RKO (cell line): ENCODE results near the gene CNTNAP4.

Experiments
- DNase-seq: peaks from one replicate; pipeline ENCODE4 v3.0.0-alpha.2; 2016; ENCODE audit warnings: low spot score

CNTNAP4 gene

DNA sequence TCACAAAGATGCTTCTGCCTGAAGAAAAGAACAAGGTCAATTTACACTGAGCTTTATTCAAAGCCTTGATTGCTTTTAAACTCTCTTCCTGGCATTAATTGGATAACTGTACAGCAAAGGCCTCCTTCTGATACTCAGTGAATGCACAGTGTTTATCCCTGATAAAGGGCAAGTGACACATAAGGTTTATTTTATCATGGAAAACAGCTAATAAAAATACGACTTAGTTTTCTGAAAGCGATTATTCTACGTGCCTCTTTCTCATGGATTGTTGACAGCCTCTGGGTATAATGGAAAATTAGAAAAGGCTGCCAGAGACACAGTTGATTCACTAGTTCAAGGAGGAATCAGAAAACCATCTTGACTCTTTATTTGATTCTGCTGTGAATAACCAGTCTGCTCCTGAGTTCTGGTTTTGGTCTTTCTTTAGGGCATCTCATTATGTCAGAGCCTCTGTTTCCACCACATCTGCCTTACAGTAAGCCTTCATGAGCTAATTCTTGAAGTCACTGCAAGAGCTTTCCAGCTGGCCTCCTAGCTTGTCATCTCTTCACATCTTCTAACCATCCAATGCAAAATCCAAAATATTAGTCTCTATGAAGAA, 212.9 kb downstream of the CNTNAP4 start:
- DNase-seq, result no peak

DNA sequence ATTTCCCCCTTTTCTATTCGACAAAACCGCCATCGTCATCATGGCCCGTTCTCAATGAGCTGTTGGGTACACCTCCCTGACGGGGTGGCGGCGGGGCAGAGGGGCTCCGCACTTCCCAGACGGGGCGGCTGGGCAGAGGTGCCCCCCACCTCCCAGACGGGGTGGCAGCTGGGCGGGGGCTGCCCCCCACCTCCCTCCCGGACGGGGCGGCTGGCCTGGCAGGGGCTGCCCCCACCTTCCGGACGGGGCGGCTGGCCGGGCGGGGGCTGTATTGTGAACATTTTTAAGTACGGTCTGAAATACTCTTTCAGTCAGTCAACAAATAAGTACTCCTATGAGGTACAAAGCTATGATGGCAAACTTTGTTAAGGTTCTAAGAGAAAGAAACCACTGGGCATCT, 222.8 kb downstream of the CNTNAP4 start:
- DNase-seq, result no peak

DNA sequence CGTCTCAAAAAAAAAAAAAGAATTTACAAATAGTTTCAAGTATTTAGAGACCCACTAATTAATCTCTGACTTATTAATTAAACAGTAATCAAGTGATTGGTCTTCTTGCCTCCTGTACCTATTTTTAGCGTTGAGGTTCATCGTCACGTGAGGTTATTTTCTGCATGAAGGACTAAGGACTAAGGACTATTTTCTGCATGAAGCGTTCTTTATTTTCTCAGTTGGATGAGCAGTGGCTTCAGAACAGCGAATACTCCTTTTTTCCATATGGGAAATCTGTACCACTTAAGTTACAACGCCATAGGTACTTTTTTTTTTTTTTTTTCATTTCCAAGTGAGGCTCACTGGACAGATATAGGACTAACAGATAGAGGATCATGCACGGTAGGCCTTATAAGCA, 224.9 kb downstream of the CNTNAP4 start:
- DNase-seq, result no peak

DNA sequence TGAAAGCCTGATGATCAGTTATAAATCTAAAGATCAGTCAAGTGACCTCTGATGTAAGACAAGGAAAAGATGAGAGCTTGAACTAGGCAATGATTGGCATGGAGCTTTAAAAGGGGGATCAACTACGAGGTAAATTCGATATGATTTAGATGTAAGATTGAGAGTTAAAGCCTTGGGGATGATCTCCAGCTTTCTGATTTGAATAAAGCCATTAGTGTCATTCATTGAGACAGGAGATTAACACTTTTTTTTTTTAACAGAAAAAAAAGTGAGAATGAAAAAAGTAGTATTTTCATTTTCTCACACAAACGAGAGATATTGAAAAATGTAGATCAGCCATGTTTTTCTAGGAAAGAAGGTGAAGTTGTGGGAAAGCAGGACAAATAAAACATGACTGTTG, 225.4 kb downstream of the CNTNAP4 start:
- DNase-seq, result no peak

DNA sequence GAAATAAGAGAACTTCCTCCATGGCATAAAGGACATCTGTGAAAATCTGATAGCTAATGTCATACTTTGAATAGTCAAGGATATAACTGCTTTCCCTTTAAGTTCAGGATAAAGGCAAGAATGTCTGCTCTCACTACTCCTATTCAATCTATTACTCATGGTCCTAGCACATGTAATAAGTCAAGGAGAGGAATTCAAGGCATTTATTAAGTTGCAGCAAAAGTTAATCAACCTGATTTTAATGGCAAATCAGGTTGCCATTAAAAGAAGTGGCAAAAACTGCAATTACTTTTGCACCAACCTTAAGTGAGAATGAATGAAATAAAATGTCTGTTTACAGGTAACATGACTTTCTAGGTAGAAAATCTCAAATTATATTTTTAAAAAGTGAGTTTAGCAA, 225.9 kb downstream of the CNTNAP4 start:
- no peak for DNase-seq

DNA sequence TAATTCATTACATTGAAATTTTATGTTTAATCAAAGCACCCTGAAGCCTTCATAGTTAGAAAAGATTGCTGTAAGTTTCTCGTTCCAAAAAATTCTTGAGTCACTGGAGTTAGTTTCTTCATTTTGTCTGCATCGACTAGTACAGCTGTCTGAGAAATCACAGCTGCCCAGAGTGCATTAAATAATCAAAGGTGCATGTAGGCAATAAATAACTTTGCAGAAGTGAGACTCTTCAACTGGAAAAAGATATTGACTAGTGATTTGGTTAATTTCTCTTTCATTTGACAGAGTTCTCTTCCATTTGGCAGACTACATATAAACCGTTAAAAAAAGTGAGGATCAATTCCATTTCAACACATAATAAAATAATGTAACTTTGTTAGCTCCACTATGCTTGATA, 234.0 kb downstream of the CNTNAP4 start:
- DNase-seq, result no peak

DNA sequence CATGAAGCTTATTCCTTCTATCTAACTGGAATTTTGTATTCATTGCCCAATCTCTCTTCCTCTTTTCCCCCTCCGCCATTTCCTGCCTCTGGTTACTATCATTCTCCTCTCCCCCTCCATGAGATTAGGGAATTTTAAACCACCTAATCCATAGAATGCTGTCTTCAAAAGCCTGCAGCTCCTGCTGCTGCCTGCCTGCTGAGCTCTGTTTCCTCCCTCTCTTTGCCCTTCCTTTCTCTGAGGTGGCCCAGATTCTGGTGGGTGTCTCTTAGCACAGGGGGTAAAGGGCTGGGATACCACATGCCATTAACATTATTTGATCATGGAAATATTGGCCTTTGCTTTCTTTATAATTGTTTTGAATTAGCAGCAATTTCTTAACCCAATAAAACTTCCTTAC, 241.6 kb downstream of the CNTNAP4 start:
- DNase-seq, result no peak

DNA sequence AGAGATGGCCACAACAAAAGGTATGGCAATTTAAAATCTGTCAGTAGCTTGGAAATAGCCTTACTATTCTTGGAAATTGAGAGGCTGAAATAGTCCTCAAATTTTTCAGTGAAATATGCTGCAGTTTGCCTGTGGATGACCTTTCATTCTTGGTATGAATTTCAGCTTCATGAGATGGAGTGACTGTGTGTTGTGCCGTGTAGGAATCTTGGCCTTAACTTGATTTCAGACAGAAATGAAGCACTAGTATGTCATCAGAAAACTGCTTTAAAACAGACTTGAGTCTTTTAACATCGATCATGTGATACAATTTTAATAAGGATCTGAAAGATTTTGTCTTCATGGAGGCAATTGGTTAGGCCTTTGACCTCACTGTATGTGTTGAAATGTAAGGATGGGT, 247.2 kb downstream of the CNTNAP4 start:
- DNase-seq, result no peak

DNA sequence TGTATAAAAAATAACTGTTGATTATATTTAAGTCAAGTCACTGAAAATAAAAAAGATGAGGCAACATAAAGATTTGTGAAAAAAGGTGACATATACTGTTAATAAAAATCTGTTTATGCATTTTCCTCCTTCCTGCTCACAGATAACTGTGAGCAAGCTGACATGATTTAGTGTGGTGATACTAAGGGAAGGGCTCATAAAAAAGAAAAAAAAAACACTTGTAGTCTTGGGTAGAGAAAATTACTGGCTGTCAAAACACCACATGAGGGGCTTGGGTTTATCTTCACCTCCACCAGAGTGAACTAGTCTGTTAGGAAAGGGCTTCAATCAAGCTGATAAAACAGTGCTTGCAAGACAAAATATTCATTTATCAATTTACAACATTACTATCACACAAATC, 247.6 kb downstream of the CNTNAP4 start:
- DNase-seq, result no peak

DNA sequence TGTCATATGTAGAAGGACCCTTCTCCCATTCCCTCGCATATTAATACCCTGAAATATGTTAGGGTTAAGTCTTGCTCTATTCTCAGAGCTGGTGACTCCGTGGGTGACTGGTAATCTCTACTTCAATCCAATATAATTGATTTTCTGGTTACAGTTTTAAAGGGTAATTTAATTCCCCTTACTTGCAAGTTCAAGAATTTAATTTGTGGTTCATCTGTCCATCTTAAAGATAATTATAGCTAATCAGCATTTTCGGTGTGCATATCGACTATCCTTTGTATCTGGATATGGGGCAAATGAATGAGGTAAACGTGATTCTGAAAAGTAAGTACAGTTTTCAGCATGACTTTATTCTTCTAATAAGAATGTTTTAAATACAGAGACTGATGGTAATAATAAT, 250.0 kb downstream of the CNTNAP4 start:
- no peak for DNase-seq

DNA sequence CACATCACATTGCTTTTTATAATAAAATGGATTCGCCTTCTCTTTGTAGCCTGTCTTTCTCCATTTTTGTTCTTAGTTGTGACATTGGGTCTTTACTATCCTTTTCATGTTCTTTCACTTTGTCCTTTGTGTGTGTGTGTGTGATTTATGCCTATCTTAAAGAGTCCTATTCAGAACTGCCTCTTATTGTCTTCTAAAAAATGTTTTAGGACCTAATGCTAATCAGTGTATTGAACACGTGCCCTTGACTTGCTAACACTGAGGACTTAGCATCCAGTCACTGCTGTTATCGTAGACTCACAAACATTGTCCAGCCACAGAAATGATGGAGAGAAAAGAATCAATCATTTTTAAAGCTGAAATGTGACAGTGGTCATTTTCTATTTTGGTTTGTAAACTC, 251.9 kb downstream of the CNTNAP4 start:
- DNase-seq, result no peak

DNA sequence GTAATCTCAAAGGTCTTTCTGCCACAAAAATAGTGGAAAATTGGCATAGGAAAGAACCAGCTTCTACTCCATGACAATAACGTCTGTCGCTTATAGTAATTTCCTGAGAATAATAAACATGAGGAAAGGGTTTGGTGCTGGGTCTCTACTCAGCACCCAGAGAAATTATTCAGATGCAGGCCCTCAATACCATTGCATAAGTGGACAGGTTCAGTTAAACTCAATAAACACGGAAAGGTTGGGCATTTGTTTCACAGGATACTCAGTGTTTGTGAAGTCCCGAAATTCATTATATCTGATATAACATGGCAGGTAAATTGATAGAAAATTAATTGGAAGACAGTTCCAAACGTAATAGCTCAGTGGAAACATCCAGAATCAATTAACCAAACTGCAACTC, 254.0 kb downstream of the CNTNAP4 start:
- no peak for DNase-seq

DNA sequence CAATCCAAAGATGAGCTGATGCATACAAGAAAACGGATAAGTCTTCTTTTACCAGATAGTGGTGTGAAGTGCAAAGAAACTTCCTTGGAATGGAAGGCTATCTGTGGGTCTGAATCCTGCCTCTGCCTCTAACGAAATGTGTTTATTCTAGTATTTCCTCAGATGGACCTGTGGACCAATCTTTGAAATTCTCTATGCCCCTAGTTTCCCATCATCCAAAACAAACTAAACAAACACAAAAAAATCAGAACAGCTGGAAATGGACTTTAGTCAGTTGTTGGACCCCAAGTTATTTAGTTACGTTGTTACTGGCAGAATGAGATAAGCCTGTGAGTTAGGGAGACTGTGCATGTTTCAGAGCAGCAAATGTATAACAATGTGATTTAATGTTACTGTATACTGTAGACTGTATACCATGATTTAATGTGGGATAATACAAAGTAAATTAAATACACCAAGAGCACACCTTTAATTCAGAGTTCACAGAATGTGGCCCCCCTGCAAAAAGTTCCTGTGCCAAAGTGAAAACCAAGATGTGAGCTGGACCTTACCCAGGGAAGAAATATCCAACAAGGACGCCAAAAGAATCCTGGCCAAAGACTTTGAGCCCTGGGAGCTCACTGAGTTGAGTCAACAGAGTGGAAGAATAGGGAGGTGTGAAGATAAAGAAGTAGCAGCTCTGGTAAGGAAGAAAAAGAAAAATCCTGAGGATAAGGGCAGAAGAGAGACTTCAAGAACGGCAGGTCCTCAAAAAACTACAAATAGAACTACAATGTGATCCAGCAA, 255.2 kb downstream of the CNTNAP4 start:
- DNase-seq, result no peak

DNA sequence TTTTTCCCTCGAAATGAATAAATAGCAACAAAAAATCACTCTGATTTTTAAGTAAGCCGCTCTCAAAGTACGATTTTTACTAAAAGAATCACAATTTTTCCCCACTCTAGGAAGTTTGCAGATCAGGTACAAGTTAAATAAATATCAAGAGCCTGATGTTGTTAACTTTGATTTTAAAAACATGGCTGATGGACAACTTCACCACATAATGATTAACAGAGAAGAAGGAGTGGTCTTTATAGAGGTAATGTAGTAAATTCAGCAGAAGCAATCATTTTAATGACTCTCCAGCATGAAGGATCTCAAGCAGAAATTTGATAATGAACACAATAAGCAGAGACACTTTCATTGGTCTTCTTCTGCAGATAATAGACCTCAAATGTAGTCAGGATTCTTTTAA, 262.4 kb downstream of the CNTNAP4 start:
- no peak for DNase-seq

DNA sequence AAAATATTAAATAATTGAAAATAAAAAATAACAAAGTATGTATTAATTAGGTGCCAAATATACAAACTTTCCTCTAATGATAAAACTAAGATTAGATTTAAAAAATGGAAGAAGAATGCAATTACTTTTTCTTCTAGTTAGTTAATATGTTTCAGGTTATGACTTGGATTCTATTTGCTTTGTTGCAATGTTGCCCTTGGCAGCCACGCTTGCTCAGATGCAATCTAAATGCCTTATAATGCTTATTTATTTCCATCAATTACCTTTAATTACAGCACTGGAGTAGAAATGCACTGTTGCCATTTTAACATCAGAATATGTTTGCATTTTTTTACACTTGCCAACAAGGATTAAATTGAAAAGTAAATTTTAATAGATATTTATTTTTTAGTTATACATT, 263.9 kb downstream of the CNTNAP4 start:
- DNase-seq, result no peak

DNA sequence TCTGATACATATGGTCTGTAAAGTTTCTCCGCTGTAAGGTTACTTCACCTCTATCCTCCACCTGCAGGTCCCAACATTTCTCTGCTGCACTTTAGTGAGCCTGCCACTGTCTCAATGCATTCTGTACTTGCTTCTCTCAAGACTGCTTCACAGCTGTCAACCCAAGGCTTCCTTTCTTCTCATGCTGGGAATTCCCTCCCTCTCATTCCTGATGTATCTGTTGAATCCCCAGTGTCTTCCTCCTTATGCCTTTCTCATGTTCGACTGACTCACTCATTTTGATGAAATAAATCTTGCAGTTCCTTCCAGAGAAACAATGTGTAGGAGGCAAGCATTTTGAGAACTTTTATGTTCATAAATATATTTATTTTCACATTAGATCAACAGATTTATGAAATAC, 288.3 kb downstream of the CNTNAP4 start:
- no peak for DNase-seq

DNA sequence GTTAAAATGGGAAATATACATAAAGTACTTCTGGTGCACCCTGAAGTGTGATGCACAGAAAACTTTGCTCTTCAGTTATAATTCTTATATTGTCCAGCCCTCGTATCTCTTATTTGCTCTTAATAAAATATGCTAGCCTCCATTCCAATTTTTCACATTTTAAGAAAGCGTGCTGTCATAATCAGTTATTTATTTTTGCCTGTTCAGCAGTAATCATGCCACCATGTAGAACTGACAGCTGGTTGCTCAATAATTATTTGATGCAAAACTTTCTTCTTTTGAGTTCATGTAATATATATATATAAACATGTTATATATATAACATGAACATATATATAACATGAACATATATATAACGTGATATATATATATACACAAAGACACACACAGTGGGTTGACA, 294.6 kb downstream of the CNTNAP4 start:
- no peak for DNase-seq

DNA sequence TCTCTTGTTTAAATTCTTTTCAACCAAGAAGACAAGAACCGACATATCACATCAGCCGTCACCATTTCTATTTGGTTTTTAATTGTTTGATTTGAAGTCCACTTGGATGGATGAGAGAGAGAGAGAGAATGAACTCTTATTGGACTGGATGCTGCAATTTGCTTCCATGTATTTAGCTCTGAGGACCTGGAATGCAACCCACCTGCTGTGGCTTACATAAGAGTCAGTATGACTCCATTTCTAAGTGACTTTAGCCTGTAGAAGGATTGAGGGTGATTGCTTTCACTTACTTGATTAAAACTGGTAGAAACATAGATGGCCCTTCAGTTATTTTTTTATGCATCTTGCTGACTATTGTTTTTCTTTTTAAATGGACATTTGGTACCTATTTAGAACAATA, 296.1 kb downstream of the CNTNAP4 start:
- no peak for DNase-seq

DNA sequence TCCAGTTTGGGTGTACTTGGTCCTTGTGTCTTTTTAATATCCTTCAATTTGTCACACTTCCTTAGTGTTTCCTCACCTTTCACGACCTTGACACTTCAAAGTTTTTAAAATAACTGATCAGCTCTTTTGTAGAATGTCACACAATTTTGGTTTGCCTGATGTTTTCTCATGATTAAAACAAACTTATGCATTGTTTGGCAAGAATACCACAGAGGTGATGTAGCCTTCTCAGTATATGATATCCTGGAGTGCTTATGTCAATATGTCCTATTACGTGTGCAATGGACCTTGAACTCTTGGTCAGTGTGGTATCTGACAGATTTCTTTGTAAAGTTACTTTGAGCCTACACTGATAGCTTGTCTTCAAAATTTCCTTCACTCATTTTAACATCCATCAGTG, 297.4 kb downstream of the CNTNAP4 start:
- DNase-seq, result no peak

DNA sequence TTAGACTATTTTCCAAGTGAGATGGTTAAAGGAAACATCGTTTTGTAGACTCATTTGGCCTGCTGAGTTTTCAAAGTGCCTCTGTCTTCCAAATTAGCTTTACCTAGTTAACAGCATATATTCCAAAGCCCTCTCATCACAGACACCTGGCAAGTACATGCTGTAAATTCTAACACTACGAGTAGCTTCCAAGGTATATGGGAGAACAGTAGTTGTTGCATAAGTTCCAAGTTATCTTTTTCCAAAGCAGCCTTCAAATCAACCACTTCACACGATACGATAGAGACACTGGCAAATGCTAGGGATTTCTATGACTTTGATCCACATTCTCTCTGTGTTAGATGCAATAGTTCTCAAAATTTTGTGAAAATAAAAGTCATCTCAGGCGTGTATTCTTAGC, 299.3 kb downstream of the CNTNAP4 start:
- DNase-seq, result no peak

DNA sequence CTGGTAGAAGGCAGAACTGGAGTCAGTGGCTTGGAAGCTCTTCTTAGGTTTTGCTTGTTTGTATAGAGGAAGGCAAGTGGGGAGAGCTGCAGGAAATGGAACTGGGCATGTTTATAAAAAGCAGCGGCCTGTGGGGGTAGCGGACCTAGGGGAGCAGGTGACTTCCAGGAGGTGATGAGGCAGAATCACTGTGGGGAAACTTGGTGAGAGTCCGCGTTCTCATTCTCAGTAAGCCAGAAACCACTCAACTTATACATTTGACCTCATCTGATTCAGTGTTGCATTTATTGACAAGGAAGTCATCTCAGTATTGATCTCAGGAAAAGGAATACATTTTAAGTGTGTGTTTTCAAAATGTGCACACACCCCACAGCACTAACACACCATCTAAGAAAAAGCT, 299.8 kb downstream of the CNTNAP4 start:
- DNase-seq, result no peak

DNA sequence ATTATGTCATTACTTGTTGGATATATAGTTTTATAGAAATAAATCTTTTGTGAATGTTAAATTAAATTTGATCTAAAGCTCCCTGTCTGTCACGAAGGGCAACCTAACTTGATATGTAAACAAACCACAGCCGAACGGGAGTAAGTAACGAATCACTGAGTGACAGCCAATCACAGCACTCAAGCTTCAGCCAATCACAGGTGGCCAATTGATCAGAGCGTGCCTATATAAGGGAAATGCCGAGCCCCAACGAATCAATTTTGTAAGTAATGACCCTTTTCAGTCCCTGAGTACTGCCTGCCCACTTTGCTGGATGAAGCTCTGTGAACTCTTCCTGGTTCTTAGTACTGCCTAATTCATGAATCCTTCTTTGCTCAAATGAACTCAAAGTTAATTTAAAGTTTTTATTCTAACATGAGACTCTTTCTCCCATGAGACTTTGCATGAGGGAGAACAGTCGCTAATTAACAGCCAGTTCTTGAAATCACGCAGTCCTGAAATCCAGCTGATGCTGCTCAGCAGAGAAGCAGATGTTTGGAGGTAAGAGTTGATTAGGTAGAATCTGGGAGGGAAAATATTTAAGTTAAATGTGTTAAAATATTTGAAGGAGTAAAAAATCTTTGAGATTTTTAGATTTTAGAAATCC, 302.2 kb downstream of the CNTNAP4 start:
- DNase-seq, result peak; percentile 4

DNA sequence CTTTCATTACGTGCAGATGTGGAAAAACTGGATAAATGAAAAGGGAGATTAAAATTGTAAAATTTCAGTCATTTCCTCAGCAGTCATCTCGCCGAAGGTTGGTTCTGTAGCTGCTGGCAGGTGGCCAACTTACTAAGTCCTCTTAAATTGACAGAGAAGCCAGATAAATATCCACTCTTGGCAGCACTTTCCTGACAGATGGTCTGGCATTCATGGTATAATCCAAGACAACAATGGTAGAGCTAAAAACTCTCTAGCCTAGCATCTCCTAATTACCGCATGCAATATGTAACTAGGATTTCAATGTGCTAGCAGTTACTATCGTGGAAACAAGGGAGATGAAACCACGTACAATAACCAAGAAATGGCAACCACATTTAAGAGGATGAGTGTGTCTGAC, 306.3 kb downstream of the CNTNAP4 start:
- no peak for DNase-seq

DNA sequence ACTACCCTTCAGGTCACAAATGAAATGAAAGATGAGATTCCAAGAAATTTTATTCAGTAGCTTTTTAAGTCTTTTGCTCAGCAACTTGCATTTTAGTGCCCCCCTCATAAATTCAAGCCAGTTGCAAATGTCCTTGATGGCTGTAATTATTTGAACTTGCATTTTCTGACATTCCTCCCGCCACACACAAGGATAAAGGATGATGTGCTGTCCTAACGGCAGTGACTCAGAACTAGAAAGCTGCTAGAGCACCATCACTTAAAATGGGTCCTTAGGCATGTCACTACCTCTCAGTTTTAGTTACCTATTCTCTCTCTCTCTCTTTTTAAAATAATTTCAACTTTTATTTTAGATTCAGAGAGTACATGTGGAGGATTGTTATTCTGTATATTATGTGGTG, 306.7 kb downstream of the CNTNAP4 start:
- DNase-seq, result no peak
